ENCODE measurements around the gene CHADL.

The CHADL gene

DNA sequence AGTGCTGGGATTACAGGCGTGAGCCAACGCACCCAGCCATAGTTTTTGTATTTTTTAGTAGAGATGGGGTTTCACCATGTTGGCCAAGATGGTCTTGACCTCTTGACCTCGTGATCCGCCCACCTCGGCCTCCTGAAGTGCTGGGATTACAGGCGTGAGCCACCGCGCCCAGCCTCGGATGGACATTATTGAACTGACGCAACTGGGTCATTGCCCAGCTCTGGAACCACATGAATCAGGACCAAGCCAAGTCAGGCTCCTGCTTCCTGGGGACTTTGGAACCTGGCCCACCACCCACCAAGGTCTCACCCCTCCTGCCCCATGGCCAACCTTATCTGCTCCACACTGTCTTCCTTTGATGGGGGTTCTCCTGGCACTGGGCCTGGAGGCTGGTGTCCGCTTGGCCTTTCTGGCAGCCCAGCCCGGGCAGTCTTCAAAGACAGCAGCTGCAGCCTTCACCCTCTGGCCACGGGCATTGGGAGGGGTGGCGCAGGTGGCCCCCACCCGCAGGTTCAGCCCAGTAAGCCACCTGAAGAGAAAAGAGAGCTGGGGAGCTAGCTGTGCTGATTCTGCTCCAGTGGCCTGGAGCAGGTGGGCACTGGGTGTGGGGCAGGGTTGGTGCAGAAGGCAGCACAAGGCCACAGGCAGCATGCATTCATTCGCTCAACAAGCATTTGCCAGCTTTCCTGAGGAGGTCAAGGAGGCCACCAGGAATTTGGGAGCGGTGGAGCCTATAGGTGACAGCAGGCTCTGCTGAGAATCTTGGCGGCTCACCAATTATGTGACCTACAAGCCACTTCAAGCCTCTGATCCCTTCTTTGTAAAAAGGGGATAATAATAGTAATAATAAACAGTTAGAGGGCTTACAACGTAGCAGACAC, 5.7 kb downstream of the CHADL start:
- in situ Hi-C loops (cut with HindIII; ENCODE audit: low sequenced_read_pairs): no loop called here
- TF ChIP-seq, protein P1, sequence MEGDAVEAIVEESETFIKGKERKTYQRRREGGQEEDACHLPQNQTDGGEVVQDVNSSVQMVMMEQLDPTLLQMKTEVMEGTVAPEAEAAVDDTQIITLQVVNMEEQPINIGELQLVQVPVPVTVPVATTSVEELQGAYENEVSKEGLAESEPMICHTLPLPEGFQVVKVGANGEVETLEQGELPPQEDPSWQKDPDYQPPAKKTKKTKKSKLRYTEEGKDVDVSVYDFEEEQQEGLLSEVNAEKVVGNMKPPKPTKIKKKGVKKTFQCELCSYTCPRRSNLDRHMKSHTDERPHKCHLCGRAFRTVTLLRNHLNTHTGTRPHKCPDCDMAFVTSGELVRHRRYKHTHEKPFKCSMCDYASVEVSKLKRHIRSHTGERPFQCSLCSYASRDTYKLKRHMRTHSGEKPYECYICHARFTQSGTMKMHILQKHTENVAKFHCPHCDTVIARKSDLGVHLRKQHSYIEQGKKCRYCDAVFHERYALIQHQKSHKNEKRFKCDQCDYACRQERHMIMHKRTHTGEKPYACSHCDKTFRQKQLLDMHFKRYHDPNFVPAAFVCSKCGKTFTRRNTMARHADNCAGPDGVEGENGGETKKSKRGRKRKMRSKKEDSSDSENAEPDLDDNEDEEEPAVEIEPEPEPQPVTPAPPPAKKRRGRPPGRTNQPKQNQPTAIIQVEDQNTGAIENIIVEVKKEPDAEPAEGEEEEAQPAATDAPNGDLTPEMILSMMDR (IDR thresholded peaks at IDR 0.05; ENCODE audit: low read depth, low read length, missing control alignments): no peak
- H3K4me3 ChIP-seq (ENCODE audit: low read depth, low read length): no peak overlapping the region
- no peak for DNase-seq (ENCODE audit: low read depth)

DNA sequence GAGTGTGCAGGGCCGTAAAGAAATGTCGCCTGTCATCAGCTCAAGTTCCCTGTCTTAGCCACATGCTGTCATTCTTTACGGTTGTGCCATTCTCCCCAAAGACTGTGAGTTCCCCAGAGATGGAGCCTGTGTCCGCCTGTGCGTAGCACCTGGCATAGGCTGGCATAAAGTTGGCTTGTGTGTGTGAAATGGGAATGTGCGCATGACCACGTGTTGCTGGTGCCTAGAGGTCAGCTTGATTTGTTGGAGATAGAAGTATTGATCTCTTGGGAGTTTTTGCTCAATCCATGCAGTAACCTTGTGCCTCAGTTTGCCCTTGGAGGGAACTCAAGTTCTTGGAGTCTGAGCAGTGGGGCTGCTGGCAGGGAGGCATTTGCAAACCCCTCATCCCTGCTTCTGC, 9.4 kb downstream of the CHADL start:
- TF ChIP-seq, protein P1 (IDR thresholded peaks at IDR 0.05; ENCODE audit: low read depth, low read length, missing control alignments): no peak
- no peak for DNase-seq (ENCODE audit: low read depth)
- in situ Hi-C loops (cut with HindIII; ENCODE audit: low sequenced_read_pairs): no loop called here
- no peak overlapping the region for H3K4me3 ChIP-seq (ENCODE audit: low read depth, low read length)

DNA sequence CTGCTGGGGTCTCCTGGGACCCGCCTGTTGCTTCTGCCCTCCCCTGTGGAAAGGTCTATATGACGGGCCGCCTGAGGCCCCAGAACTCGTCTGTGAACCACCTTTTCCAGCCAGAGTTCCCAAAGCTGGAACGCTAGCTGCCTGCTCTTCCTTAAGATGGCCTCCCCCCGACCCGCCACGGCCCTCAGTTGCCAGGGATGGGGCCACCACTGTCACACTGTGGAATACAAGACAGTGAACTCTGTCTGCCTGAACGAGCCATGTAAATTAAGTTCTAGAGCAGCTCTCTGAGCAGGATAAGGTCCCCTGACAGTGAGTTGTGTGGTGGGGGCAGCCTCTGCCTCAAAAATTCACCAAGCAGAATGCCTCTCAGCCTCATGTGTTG, 10.3 kb downstream of the CHADL start:
- DNase-seq (ENCODE audit: low read depth): no peak
- H3K4me3 ChIP-seq (ENCODE audit: low read depth, low read length): no peak overlapping the region
- in situ Hi-C loops (cut with HindIII; ENCODE audit: low sequenced_read_pairs): no loop called here
- TF ChIP-seq, protein P1 (IDR thresholded peaks at IDR 0.05; ENCODE audit: low read depth, low read length, missing control alignments): no peak

DNA sequence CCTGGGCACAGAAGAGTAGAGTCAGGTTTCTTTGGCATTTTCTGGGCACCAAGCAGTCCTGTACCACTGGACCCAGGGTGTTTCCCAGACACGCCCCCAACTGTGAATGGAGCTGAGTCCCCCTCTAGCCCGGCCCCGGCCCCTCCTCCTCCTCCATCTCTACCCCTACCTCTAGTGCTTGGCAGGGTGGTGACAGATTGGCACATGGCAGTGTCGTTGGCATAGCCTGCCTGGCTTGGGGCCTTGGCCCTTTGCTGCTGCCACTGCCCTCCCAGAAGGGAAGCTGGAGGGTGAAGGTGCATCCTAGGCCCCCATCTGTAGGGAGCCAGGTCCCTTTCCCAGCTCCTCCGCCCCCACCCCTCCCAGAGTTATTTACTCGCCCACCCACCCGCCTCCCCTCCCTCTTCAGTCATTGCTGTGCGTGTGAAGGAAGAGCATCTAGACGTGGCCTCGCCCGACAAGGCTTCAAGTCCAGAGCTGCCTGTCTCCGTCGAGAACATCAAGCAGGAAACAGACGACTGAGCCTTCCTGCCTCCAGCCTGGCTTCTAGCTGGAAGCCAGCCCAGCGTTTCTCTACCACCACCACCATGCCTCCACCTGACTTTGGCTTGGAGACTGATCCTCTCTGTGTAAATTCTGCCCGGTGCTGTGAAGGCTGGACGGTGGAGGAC, 10.9 kb downstream of the CHADL start:
- no peak for DNase-seq (ENCODE audit: low read depth)
- TF ChIP-seq, protein P1 (IDR thresholded peaks at IDR 0.05; ENCODE audit: low read depth, low read length, missing control alignments): no peak
- in situ Hi-C loops (cut with HindIII; ENCODE audit: low sequenced_read_pairs): no loop called here
- H3K4me3 ChIP-seq (ENCODE audit: low read depth, low read length): no peak overlapping the region

DNA sequence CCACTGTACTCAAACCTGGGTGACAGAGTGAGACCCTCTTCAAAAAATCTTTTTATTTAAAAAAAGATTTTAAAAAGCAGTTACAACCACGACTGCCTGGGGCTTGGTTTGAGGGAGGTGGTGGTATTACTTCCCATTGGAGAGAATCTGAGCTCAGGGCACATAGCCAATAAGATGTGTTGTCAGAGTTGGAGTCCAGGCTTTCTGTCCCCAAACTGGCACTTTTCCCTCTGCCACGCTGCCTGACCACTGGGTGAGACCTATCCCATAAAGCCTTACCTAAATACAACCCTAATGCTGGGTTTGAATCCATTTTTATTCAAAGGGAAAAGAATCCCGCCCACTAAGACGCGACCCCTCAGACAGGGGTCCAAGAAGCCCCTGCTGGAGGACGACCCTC, 11.5 kb downstream of the CHADL start:
- no peak overlapping the region for H3K4me3 ChIP-seq (ENCODE audit: low read depth, low read length)
- TF ChIP-seq, protein P1 (IDR thresholded peaks at IDR 0.05; ENCODE audit: low read depth, low read length, missing control alignments): no peak
- DNase-seq (ENCODE audit: low read depth): no peak
- in situ Hi-C loops (cut with HindIII; ENCODE audit: low sequenced_read_pairs): no loop called here

DNA sequence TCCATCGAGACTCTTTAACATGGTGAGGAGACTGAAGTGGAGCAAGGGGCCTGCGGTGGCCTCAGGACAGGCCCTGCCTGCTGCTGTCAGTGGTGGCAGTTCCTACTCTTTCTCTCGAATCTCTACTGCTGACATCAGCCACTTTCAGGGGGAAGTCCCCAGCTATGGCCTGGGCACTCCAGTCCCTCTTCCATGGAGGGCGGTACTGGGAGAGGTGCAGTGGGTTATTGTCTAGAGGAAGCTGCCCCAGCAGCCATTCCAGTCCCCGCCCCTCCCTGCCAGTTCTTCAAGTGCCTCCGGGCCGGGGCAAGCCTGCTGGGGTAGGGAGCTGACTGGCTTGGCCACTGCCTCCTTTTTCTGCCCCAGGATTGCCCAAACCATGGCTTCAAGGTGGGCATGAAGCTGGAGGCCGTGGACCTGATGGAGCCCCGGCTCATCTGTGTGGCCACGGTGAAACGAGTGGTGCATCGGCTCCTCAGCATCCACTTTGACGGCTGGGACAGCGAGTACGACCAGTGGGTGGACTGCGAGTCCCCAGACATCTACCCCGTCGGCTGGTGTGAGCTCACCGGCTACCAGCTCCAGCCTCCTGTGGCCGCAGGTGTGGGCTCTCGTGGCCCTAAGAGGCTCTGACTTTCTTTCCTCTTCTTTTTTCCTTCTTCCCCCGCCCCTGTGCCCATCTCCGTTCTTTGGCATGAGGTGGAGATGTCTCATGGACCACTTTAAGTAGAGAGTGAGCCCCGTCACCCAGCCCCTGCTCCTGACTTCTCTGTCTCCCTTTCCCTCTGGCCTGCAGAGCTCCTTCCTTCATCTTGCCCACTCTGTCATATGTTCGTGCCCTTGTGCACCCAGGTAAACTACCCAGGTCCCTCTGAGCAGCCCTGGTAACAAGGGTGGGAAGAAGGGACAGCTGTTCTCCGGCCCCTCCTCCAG, 13.7 kb downstream of the CHADL start:
- TF ChIP-seq, protein P1 (IDR thresholded peaks at IDR 0.05; ENCODE audit: low read depth, low read length, missing control alignments): no peak
- DNase-seq (ENCODE audit: low read depth): no peak
- in situ Hi-C loops (cut with HindIII; ENCODE audit: low sequenced_read_pairs): no loop called here
- no peak overlapping the region for H3K4me3 ChIP-seq (ENCODE audit: low read depth, low read length)

Measured in astrocyte of the cerebellum (primary cell).